GM21423 (cell line): ENCODE data around the gene CNTNAP3B.
"Not testable (repeated sequence)": the region's sequence is repeated elsewhere in the genome, so short reads cannot be mapped to it uniquely, and the experiment has no call there.

ENCODE experiments used
- ATAC-seq: cut with Tn5 transposase; IDR thresholded peaks from one replicate; pipeline ENCODE4 v1.9.1; 2021; ENCODE audit warnings: mild to moderate bottlenecking, moderate library complexity; ENCODE audit not compliant: unreplicated experiment

CNTNAP3B gene

GRCh38 chr9:41977965-41978600, 151.1 kb downstream of the CNTNAP3B start:
- ATAC-seq, result not testable (repeated sequence)

GRCh38 chr9:41974906-41975305, 154.3 kb downstream of the CNTNAP3B start:
- not testable (repeated sequence) for ATAC-seq

- not testable (repeated sequence) for ATAC-seq
Observed at GRCh38 chr9:41953007-41953406, 176.2 kb downstream of the CNTNAP3B start.

- ATAC-seq, result not testable (repeated sequence)
Observed at GRCh38 chr9:41941738-41942137, 187.5 kb downstream of the CNTNAP3B start.

GRCh38 chr9:41938143-41938542, 191.1 kb downstream of the CNTNAP3B start:
- ATAC-seq, result not testable (repeated sequence)

GRCh38 chr9:41935727-41936126, 193.5 kb downstream of the CNTNAP3B start:
- not testable (repeated sequence) for ATAC-seq

GRCh38 chr9:41929172-41929571, 200.1 kb downstream of the CNTNAP3B start:
- ATAC-seq, result not testable (repeated sequence)

GRCh38 chr9:41917374-41917773, 211.9 kb downstream of the CNTNAP3B start:
- ATAC-seq, result not testable (repeated sequence)

GRCh38 chr9:41905488-41905887, 223.7 kb downstream of the CNTNAP3B start:
- ATAC-seq, result not testable (repeated sequence)

- ATAC-seq, result not testable (repeated sequence)
Observed at GRCh38 chr9:41902762-41903161, 226.5 kb downstream of the CNTNAP3B start.

- ATAC-seq, result not testable (repeated sequence)
Observed at GRCh38 chr9:41898720-41899343, 230.4 kb downstream of the CNTNAP3B start.

- ATAC-seq, result not testable (repeated sequence)
Observed at GRCh38 chr9:41874557-41874956, 254.7 kb downstream of the CNTNAP3B start.

- not testable (repeated sequence) for ATAC-seq
Observed at GRCh38 chr9:41855422-41855821, 273.8 kb downstream of the CNTNAP3B start.

GRCh38 chr9:41851848-41852740, 277.1 kb downstream of the CNTNAP3B start:
- not testable (repeated sequence) for ATAC-seq

- not testable (repeated sequence) for ATAC-seq
Observed at GRCh38 chr9:41847829-41848228, 281.4 kb downstream of the CNTNAP3B start.
